Thyroid gland (tissue), 4 donors: ENCODE results near the gene MRPL46.

Source experiments
- CTCF ChIP-seq, 6 experiments: fragments of 200-600 bp in 3 of 6; fragments of 450-650 bp in 3 of 6; sonication (generic) in 3 of 6; IDR thresholded peaks; one replicate each; pipeline ENCODE4 v1.5.1; 2016 to 2019; ENCODE audit warnings: antibody characterized with exemption in 6 of 6, mild to moderate bottlenecking in 2 of 6, inconsistent platforms in 1 of 6, moderate library complexity in 1 of 6
- POLR2A ChIP-seq, 2 donors: fragments of 450-650 bp; IDR thresholded peaks; one replicate each; pipeline ENCODE4 v1.6.1; 2017; ENCODE audit warnings: antibody characterized with exemption in 2 of 2, mild to moderate bottlenecking in 2 of 2, moderate library complexity in 1 of 2

GRCh38 chr15:88430051-88430450 is 37.1 kb downstream of the MRPL46 start:
- TF ChIP-seq CTCF (IDR thresholded peaks at IDR 0.05) (no peak), POLR2A (IDR thresholded peaks at IDR 0.05) (no peak)
